Activated CD4-positive, CD25-positive, alpha-beta regulatory T cell treated with anti-CD3 and anti-CD28 coated beads, Interleukin-2, amount 50 U/mL, for 16 hours (primary cell): ENCODE data around the gene SSU72.
"Not testable (repeated sequence)": the region's sequence is repeated elsewhere in the genome, so short reads cannot be mapped to it uniquely, and the experiment has no call there.

Experiments used
- DNase-seq: peaks from one replicate; pipeline ENCODE4 v3.0.0-alpha.2; 2020; ENCODE audit warnings: low read depth, low spot score

Gene SSU72

DNA sequence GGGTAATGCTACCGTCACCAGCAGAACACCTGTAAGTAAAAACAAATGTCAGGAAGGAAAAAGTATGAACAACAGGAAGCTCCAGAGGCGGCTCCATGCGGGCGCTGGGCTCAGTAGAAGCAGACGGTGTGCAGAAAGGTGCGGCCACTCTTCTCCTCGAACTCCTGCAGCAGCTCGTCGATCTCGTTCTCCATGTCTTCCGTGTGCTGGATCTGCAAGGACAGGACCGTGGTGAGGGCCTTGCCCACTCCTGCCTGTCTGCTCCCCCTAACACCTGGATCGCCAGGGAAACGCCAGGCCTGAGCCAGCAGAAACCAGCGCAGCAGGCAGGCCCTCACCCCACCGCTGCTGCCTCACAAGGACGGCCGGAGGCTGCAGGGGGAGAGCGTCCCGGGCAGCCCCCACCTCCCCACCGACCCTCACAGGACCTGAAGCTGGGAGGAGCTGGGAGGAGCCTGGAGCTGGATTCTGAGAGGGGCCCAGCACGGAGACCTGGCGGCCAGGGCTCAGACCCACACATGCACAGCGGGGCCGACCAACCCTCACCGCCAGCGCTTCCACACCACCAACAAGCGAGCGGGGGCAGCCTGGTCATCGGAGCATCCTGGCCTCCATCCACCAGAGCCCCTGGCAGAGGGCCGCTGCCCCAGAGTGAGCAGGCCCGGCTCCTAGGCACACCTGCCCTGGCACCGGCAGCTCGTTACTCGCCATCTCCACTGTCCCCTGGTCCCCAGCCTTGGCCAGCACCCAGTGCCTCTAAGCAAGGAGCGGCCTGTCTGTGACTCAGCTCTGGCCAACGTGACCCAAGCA, 32.5 kb downstream of the SSU72 start:
- DNase-seq = no peak

DNA sequence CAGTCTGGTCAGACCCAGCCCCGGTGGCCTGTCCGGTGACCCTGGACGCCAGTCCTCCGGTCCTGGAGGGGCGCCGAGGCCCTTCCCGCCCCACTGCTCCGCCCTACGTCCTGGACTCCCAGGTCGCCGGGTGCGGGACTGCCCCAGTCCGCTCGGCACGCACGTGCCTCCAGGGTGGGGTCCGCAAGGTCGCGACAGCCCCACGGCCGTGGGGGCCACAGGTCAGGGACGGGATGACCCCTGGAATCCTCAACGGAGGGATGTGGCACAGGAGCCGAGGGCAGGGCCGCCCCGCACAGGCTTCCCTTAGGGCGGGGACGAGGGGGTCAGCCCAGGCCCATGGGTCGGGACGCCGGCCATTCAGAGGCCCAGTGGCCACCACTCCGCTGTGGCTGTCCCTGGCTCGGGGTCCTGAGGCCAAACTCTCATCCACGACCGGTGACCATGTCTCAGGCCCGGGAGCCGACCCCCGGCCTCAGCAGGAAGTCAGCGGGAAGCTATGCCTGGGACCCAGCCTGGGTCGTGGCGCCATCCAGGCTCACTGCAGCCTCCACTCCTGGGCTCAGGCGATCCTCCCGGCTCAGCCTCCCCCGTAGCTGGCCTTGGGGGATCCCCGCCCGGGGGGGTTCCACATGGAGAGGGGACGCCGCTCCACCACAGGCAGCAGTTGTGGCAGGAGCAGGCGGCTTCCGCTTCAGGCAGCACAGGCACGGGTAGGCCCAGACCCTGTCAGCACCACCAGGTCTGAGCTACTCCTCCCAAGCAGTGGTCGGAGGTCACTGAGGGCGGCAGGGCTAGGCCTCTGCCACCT, 33.6 kb downstream of the SSU72 start:
- DNase-seq = no peak

DNA sequence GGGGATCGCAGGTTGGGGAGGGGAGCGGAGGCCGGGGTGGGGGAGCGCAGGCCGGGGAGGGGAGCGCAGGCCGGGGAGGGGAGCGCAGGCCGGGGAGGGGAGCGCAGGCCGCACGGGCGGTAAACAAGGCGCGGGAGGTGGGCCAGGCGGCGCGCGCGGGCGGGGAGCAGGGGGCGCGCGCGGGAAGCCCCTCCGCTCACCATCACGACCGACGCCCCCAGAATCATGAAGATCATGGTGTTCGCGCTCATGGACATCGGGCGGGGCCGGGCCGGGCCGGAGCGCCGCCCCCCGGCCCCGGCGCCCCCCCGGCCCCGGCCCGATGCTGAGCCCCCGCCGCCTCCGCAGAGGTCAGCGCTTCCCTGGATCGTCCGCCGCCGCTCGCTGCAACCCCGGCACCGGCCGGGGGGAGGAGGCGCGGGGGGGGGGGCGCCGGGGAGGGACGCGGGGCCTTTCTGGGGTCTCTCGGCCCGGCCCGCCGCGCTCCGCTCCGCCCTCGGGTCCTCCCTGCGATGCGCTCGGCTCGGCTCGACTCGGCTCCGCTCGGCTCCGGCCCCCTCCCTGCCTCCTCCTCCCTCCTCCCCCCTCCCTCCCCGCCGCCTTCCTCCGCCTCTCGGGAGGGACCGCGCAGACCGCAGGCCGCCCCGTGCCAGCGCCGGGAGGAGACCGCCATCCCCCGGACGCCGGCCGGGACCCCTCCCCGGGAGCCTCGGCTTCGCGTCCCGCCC, 34.4 kb downstream of the SSU72 start, which contains the start of gene TMEM240:
TSS of gene TMEM240 (minus strand) at position 535 of the 728 bp plus-strand sequence. CDS start at position 257, 278 bp downstream.
- DNase-seq = no peak

DNA sequence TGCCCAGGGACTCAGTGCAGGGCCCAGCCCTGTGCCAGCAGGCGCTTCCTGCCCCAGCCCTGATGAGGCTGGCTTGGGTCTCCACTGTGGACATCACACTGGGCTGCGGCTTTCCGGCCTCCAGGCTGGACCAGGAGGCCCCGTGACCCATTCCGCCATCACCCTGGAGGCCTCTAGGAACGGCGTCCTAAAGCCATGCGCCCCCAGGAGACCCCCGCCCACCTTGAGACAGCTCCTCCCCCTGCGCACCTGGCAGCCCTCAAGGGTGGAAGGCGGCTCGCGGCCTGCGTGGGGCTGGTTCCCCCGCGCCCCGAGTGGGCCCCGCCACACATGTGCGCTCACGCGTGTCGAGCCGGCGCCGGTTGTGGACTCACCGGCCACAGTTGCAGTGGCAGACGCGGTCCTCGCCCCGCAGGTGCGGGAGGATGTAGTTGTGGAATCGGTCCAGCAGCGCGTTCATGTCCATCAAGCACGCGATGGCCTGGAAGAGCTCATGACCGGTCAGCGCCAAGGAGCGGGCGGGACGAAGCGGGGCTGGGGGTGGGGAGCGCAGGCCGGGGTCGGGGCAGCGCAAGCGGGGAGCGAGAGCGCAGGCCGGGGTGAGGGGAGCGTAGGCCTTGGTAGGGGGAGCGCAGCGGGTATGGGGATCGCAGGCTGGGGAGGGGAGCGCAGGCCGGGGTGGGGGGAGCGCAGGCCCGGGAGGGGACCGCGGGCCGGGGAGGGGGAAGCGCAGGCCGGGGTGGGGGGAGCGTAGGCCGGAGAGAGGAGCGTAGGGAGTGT, 35.2 kb downstream of the SSU72 start:
- DNase-seq = no peak

DNA sequence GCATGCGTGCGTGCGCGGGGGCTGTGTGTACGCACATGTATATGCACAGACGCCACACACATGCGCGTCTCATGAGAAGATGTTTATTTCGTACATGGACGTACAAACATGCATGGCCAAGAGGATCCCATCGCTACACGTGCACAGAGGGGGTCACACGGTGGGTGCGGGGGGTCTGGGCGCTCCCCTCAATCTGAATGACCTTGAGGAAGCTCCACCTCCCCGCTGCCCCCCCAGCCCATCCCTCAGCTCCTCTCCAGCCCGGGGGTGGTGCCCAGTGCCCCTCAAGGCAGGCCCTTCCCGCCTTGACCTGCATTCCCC, 35.7 kb downstream of the SSU72 start:
- no peak for DNase-seq

DNA sequence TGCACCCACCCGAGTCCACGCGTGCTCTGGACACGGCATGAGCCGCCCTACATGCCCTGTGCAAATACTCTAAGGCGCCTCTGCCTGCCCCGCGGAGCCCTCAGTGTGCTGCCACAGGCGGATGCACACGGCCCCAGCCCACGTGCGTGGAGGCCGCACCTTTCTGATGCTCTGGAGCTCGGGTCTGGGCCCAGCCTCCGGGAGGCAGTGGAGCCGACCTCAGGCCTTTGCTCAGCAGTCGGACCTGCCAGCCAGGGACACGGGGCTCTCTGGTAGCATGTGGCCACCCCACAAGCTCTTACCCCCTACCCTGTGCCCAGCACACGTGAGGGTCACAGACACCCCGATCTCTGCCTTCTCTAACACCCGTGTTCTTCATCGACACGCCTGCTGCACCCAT, 36.3 kb downstream of the SSU72 start:
- no peak for DNase-seq

DNA sequence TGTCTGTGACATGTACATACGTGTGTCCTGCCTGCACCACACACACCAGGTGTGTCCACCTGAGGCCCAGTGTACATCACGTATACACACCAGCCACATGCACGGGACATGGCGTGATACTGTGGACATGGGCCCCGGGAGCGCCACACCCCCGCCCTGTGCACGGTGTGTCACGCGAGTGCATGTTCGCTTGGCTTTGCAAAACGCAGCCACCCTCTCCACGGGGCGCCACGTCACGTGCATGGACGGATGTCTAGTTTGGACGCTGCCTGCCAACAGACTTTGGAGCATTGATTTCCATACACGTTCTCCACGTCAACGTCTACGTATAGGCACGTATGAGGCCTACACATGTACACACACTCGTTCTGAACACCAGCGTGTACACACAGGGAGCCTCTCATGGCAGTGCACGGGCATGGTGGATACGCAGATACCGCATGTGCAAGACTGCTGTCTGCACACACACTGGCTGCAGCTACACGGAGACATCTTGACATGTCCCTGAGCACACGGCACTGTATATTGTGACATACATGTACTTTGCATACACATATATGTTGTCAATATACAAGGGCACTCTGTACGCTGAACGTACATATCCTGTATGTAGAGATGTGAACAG, 36.9 kb downstream of the SSU72 start:
- no peak for DNase-seq

DNA sequence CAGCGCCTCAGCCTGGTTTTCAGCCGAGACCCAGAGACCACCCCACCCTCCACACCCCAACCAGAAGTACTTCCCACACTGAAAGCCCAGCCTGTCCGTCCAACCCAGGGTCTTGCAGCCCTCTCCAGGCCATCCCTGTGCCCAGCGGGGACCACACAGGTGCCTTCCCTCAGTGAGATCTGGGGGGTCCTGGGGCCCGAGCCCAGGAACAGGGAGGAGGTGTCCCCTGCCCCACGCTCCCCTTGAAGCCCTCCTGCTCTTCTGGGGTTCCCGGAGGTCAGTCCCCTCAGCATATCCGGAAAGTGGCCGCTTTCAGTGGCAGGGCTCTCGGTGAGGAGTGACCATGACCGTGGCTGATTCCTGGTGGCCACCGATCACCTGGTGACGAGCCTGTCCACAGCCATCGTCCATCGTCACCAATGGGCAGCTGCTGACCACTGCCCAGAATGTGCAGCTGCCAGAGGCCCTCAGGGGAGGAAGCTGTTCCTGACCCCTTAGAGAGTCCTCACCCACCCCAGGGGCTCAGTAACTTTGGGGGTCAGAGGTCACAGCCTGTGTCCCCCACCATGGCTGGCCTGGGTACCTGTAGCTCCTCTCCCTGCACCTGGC, 37.6 kb downstream of the SSU72 start:
- no peak for DNase-seq

DNA sequence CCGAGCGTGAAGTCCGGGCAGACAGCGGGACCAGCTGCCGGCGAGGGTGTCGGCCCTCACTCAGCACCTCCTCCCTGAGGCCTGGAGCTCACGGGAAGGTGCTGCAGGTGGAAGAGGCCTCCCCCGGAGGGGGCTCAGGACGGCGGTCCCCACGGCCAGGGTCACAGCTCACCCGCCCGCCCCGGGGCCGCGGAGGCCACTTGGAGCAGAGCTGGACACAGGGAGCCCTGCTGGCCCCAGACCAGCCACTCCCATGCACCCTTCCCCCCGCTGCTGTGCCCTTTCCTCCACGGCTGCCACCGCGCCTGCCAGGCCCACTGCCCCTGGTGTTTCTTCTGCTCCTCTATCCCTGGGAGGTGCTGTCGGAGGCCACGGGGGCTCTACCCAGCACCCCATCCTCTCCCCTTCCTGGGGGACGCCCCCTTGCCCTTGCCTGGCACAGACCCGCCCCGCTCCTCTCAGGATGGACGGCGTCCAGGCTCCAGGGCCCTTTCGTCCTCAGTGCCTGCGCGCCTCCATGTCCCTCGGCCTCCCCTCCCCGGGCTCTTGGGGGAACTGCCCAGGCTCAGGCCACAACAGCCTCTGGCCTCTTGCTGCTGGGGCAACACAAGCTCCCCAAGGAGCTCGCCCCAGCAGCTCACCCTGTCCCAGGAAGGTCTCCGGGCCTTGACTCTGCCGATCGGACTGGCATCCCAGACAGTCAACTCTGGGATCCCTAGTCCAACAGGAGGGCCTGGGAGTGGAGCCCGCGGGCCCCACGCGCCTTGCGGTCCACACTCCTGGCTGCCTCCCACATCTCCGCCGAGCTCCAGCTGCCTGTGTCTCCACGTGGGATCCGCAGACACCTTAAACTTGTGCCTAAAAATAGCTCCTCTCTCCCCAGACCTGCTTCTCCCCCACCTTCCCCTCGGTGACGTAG, 38.4 kb downstream of the SSU72 start:
- no peak for DNase-seq

DNA sequence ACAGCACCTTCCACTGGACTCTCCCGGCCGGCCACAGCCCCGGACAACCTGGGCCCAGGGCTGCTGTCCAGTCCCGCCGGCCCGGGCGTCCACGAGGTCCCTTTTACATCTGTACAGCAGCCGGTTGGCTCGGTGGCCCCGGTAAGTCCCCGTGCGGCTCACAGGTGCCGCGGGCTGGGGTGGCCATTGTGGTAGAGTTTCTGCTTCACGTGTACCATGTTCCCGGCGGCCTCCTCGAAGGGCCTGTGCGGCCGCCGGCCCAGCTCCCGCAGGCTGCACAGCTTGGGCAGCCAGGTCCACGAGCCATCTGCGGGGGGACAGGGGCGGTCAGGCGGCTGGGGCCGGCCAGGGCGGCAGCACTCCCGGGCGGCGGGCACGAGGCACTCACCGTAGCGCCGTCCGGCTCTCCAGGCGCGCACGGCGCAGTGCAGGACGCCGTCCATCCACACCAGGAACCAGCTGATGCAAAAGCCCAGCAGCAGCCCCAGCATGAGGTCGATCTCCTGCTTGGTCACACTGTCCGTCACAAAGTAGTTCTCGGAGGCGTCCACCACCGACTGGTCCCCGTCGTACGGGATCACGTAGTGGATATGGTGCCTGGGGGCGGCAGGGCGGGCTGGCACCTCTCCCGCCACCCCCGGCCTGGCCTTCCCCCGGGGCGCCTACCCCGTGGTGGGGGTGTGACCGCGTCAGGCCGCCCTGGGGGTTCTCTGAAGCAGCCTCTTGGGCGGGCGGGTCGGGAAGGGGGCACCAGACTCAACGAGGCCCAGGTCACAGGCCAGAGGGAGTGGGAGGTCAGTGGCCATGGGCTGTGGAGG, 39.3 kb downstream of the SSU72 start:
- DNase-seq = no peak

DNA sequence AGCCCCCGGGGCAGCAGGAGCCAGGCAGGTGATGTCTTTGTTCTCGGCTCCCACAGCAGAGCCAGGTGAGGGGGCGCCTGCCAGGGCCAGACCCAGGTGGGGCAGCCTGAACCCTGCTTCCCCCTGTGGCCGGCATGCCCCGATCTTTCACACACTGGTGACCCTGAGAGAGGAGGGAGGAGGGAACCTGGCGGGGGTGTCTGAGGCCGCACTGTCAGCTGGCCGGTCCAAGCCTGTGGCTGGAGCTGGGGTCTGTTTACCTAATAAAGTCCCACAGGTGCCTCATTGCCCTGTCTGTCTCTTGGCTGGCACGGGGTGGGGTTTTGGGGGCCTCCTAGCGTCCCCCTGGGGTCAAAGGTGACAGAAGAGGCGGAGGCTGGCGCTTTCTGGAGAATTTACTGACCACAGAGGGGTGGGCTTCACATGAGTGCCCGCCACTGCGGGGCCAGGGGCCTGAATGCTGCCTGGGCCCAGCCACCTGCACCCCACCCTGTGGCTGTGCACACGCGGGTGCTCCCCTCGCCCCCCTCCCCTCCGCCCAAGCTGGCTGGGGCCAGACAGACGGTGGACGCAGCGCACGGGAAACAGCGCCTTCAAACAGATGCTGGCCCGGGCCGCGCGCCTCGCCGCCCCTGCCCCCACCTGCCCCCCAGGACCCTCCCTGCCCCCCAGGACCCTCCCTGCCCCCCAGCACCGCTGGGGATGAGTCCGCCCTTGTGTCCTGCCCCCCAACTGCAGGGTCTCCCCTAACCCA, 40.1 kb downstream of the SSU72 start:
- DNase-seq = no peak

DNA sequence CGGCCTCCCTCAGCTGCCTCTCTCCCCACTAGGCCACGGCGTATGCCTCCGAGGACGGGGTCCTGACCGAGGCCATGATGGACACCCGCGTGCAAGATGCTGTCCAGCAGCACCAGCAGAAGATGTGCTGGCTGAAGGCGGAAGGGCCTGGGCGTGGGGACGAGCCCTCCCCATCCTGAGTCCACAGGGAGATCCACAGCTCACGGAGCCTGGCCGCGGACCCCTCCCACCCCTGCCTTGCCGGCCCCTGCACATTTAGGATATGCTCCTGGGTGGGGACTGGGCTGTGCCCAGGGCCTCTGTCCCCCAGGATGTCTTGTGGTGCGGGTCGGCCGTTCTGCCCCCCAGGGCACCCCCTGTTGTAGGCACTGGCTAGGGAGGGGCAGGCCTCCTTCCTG, 40.8 kb downstream of the SSU72 start:
- DNase-seq = not testable (repeated sequence)

DNA sequence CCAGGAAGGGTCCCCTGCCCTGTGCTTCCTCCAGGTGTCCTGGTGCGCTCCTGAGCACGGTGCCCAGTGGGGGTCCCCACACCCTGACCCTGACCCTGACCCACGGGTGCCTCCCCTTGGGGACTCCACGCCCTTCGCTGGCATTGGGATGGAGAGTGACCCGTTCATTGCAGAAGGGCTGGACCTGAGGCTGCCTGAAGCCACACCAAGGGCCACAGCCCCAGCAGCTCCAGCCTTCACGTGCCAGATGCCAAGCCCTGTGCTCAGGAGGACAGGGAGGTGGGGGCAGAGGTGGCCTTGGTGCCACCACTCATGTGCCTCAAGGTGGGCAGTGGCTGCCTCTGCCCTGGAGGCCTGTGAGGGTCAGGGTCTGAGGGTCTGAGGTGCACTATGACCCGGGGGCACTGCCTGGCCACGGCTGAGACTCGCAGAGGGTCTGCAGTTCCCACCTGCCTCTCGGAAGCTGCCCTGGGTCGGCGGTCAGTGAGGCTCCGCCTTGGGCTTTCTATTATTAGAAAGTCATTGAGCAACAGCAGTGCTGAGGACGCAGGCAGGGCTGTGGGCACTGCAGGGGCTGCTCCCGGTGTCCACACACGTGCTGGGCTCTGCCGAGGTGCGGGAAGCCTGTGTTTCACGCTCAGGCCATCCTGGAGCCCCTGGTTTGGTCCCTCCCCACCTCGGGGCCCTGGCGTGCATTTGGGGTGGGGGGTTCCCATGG, 41.3 kb downstream of the SSU72 start:
- DNase-seq = not testable (repeated sequence)

DNA sequence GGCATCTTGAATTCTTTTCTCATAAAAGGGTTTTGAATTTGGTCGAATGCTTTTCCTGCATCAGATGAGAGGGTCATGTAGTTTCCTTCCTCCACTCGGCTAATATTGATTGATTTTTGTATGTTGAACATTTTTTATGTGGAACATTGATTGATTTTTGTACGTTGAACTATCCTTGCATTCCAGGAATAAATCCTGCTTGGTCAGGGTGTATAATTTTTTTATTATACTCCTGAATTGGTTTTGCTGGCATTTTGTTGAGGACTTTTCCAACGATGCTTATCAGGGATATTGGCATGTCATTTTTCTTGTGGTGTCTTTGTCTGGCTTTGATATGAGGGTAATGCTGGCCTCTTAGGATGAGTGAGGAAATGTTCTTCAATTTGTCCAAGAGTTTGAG, 42.7 kb downstream of the SSU72 start:
- DNase-seq = no peak

DNA sequence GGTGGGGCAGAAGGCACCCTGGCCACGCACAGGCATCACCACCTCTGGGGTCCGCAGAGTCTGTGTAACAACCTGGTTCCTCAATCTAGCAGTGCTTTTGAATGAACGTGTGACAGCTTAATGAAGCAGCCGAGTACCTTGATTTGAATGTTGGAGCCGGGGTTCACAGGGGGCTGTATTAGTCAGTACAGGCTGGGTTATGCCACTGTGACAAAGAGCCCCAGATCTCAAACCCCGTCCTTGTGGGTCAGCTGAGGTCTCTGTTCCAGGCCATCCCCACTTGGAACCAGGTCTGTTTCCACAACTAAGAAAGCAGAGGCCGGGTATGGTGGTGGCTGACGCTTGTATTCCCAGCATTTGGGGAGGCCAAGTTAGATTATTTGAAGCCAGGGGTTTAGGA, 44.7 kb downstream of the SSU72 start:
- no peak for DNase-seq

DNA sequence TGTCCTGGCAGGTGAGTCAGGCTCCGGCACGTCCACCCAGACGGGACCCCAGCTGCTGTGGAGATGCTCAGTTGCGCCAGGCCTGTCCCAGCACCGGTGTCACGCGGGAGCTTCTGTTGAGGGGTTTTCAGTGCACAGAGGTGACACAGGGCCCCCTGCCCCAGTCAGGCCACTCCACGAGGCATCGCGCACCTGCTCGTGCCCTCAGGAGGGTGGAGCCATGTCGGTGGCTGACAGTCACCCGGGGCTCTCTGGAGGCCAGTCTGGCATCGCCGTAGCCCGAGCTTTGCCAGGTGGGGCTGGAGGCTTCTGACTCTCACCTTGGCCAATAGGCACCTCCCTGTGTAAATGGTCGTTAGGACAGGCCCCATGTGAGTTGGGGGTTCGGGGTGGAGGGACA, 45.3 kb downstream of the SSU72 start:
- DNase-seq = no peak
